Measurements from ENCODE around the gene GDF10.

- no peak for TF ChIP-seq EZH2 (IDR thresholded peaks at IDR 0.05; ENCODE audit: low read length, unreplicated experiment)
- no peak for TF ChIP-seq CTCF (conservative IDR thresholded peaks at IDR 0.05; ENCODE audit: low read depth, low read length)
- TF ChIP-seq EZH2phosphoT487 (IDR thresholded peaks at IDR 0.05; ENCODE audit: borderline replicate concordance, low read length), result no peak
These were observed 5.5 kb upstream of the GDF10 start for GRCh38 chr10:47294501-47294900.
